ENCODE measurements around the gene MAML3.

The MAML3 gene

DNA sequence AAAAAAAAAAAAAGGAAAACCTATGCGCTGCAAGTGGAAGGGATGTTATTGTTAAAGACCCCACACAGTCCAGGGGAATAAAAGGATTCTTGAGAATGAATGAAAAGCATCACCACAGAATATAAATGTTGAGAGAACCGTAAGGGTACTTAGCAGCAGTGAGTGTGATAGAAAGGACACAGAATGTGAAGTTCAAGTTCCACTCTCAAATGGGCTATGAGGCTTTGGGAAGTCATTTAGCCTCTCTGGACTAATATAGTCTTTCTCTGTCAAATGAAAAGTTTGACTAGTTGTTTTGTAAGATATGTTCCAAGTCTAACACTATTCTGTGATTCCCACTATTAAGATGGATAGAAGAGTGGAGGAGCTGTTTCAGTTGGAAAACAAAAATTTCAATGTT is 35.8 kb upstream of the MAML3 start:
- no peak for DNase-seq (ENCODE audit: low read depth in 1 of 2, low spot score in 1 of 2)
- Histone ChIP-seq H3K4me3 (replicated peaks; ENCODE audit: insufficient read depth, low read length) (no peak overlapping the region), H3K27me3 (ENCODE audit: insufficient read depth, poor library complexity, severe bottlenecking) (no peaks in the 10 kb centered on the region), H3K27ac (replicated peaks) (no peak overlapping the region)
- TF ChIP-seq, protein P1, sequence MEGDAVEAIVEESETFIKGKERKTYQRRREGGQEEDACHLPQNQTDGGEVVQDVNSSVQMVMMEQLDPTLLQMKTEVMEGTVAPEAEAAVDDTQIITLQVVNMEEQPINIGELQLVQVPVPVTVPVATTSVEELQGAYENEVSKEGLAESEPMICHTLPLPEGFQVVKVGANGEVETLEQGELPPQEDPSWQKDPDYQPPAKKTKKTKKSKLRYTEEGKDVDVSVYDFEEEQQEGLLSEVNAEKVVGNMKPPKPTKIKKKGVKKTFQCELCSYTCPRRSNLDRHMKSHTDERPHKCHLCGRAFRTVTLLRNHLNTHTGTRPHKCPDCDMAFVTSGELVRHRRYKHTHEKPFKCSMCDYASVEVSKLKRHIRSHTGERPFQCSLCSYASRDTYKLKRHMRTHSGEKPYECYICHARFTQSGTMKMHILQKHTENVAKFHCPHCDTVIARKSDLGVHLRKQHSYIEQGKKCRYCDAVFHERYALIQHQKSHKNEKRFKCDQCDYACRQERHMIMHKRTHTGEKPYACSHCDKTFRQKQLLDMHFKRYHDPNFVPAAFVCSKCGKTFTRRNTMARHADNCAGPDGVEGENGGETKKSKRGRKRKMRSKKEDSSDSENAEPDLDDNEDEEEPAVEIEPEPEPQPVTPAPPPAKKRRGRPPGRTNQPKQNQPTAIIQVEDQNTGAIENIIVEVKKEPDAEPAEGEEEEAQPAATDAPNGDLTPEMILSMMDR (IDR thresholded peaks at IDR 0.05; ENCODE audit: insufficient read depth, low read length): no peak
- TF ChIP-seq SPI1 (IDR thresholded peaks at IDR 0.05; ENCODE audit: borderline replicate concordance, low read depth): no peak
- TF ChIP-seq, protein P2, sequence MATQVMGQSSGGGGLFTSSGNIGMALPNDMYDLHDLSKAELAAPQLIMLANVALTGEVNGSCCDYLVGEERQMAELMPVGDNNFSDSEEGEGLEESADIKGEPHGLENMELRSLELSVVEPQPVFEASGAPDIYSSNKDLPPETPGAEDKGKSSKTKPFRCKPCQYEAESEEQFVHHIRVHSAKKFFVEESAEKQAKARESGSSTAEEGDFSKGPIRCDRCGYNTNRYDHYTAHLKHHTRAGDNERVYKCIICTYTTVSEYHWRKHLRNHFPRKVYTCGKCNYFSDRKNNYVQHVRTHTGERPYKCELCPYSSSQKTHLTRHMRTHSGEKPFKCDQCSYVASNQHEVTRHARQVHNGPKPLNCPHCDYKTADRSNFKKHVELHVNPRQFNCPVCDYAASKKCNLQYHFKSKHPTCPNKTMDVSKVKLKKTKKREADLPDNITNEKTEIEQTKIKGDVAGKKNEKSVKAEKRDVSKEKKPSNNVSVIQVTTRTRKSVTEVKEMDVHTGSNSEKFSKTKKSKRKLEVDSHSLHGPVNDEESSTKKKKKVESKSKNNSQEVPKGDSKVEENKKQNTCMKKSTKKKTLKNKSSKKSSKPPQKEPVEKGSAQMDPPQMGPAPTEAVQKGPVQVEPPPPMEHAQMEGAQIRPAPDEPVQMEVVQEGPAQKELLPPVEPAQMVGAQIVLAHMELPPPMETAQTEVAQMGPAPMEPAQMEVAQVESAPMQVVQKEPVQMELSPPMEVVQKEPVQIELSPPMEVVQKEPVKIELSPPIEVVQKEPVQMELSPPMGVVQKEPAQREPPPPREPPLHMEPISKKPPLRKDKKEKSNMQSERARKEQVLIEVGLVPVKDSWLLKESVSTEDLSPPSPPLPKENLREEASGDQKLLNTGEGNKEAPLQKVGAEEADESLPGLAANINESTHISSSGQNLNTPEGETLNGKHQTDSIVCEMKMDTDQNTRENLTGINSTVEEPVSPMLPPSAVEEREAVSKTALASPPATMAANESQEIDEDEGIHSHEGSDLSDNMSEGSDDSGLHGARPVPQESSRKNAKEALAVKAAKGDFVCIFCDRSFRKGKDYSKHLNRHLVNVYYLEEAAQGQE (IDR thresholded peaks at IDR 0.05; ENCODE audit: insufficient replicate concordance, low read depth): no peak

DNA sequence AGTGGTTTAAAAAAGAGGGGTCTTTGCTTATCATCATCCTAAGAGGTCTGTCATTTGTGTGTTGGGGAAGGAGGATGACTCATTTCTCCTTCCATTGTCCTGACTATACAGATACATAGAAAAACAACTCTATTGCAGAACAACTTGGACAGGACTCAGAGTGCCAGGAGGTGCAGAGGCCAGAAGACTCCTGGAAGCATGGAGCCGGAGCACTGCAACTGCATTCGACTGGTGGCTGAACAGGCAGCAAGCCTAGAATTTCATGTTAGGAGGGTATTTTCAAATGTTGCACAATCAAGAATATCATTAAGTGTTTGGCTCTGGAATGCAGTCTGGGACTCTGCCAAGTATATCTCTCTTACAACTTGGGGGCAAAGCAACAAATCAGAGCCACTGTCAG is 35.0 kb upstream of the MAML3 start:
- TF ChIP-seq, protein P1 (IDR thresholded peaks at IDR 0.05; ENCODE audit: insufficient read depth, low read length): no peak
- no peak for TF ChIP-seq POLR2AphosphoS5 (IDR thresholded peaks at IDR 0.05; ENCODE audit: low read depth)
- TF ChIP-seq GABPA (IDR thresholded peaks at IDR 0.05; ENCODE audit: low read depth): no peak
- TF ChIP-seq SPI1 (IDR thresholded peaks at IDR 0.05; ENCODE audit: borderline replicate concordance, low read depth): no peak
- TF ChIP-seq, protein P2 (IDR thresholded peaks at IDR 0.05; ENCODE audit: insufficient replicate concordance, low read depth): no peak
- no peak for DNase-seq (ENCODE audit: low read depth in 1 of 2, low spot score in 1 of 2)
- H3K27me3 ChIP-seq (ENCODE audit: insufficient read depth, poor library complexity, severe bottlenecking): no peaks in the 10 kb centered on the region
- H3K4me3 ChIP-seq (replicated peaks; ENCODE audit: insufficient read depth, low read length): no peak overlapping the region
- no peak overlapping the region for H3K27ac ChIP-seq (replicated peaks)

DNA sequence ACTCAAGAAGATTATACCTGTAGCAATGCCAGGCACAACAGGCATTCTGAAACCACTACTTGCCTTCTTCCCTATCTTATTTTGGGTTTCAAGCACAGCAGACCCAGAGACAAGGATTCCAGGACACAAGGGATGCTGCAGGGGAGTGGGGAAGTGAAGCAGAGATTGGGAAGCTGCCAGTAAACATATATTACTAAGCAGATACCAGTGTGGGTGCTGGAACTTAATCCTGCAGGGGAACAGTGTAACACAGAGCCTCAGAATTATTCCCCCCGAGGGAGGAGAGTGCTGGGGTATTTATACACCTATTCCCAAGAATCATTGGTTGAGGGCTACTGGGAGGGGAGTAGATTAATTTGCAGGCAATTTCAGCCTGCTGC is 33.3 kb upstream of the MAML3 start:
- DNase-seq (ENCODE audit: low read depth in 1 of 2, low spot score in 1 of 2): no peak
- Histone ChIP-seq H3K4me3 (replicated peaks; ENCODE audit: insufficient read depth, low read length) (no peak overlapping the region), H3K27me3 (ENCODE audit: insufficient read depth, poor library complexity, severe bottlenecking) (no peaks in the 10 kb centered on the region), H3K27ac (replicated peaks) (no peak overlapping the region)
- TF ChIP-seq POLR2AphosphoS5 (IDR thresholded peaks at IDR 0.05; ENCODE audit: low read depth) (no peak), SPI1 (IDR thresholded peaks at IDR 0.05; ENCODE audit: borderline replicate concordance, low read depth) (no peak), GABPA (IDR thresholded peaks at IDR 0.05; ENCODE audit: low read depth) (no peak)
- TF ChIP-seq, protein P2 (IDR thresholded peaks at IDR 0.05; ENCODE audit: insufficient replicate concordance, low read depth): no peak
- TF ChIP-seq, protein P1 (IDR thresholded peaks at IDR 0.05; ENCODE audit: insufficient read depth, low read length): no peak

Measured in HL-60 (cell line).